ENCODE data around the gene SPINK13. TPM values are rescaled to one million over a fixed set of nuclear protein-coding genes. Genes with fewer than 3 reads are reported as not detected.
A peak's percentile ranks its signal among the peaks of the same experiment; 100 is the strongest.
"Not testable (repeated sequence)": the region's sequence is repeated elsewhere in the genome, so short reads cannot be mapped to it uniquely, and the experiment has no call there.

Gene SPINK13
- total and polyA plus RNA-seq, 2 of the 8 experiments (the other 6 are each of a cell fraction or from before 2014, with no cell fraction given): not detected

DNA sequence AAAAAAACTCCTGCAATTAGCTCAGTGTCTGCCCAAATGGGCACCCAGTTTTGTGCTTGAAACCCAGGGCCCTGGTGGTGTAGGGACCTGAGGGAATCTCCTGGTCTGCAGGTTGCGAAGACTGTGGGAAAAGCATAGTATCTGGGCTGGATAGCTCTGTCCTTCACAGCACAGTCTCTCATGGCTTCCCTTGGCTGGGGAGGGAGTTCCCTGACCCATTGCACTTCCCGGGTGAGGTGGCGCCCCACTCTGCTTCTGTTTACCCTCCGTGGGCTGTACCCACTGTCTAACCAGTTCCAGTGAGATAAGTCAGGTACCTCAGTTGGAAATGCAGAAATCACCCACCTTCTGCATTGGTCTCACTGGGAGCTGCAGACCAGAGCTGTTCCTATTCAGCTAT, 12.7 kb downstream of the SPINK13 start:
- Histone ChIP-seq H4K91ac (replicated peaks; ENCODE audit: insufficient read length, low read length) (peak overlapping the region; percentile 65), H2BK20ac (ENCODE audit: low read length) (0 out of 2 replicates have a peak overlapping the region, but pooled peaks have one; percentile 13), H3K4me2 (ENCODE audit: insufficient read depth in 1 of 2, low read depth in 2 of 2, low read length in 2 of 2) (peak overlapping the region; percentile 7 to 57; a peak in 2 of 4 replicates), H2BK12ac (ENCODE audit: low read depth, low read length) (peak overlapping the region; percentile 68; the same call in 1 of the 2 replicates), H2AFZ (ENCODE audit: low read length) (peak overlapping the region; percentile 76), H3K4me3 (ENCODE audit: extremely low read depth in 1 of 4, insufficient read depth in 2 of 4, low read depth in 3 of 4, low read length in 4 of 4) (peak overlapping the region in 1 of 4 experiments; percentile 15; a peak in 1 of 8 replicates)
- H2BK5ac ChIP-seq (ENCODE audit: low read depth, low read length); H3K79me2 ChIP-seq (ENCODE audit: control insufficient read depth in 1 of 2, insufficient read depth in 2 of 2, low read length in 2 of 2); H3K4me1 ChIP-seq (replicated peaks in 1 of 4; ENCODE audit: control insufficient read depth in 3 of 4, insufficient read depth in 4 of 4, low read length in 3 of 4); DNase-seq (ENCODE audit: low read depth in 1 of 2, low spot score in 2 of 2); H3K56ac ChIP-seq (replicated peaks; ENCODE audit: insufficient read length, low read depth, low read length); H3K23ac ChIP-seq (ENCODE audit: insufficient read length); H2BK15ac ChIP-seq (ENCODE audit: low read length); H2AK5ac ChIP-seq (ENCODE audit: low read depth, low read length); H3K9me3 ChIP-seq (ENCODE audit: insufficient read depth in 2 of 2, low read depth in 1 of 2, low read length in 1 of 2); H3K14ac ChIP-seq (ENCODE audit: insufficient read length); H3K79me1 ChIP-seq (ENCODE audit: low read depth, low read length); FAIRE-seq; H3K9ac ChIP-seq (replicated peaks in 1 of 4; ENCODE audit: extremely low read depth in 1 of 4, low read depth in 3 of 4, low read length in 3 of 4); H4K20me1 ChIP-seq (replicated peaks in 1 of 2; ENCODE audit: control insufficient read depth in 1 of 2, insufficient read depth in 2 of 2, low read length in 2 of 2); H3K4ac ChIP-seq (replicated peaks; ENCODE audit: insufficient read length, low read depth, low read length); H3K36me3 ChIP-seq (ENCODE audit: control insufficient read depth in 2 of 4, insufficient read depth in 4 of 4, low read length in 3 of 4); H3K23me2 ChIP-seq (ENCODE audit: low read depth, low read length); H4K5ac ChIP-seq (ENCODE audit: insufficient read length, low read depth, low read length); H4K8ac ChIP-seq (ENCODE audit: extremely low read depth, insufficient read depth, low read length); H2BK120ac ChIP-seq (replicated peaks; ENCODE audit: low read depth, low read length); H3K27ac ChIP-seq (ENCODE audit: low read depth, low read length); H3K27me3 ChIP-seq (replicated peaks in 1 of 4; ENCODE audit: control insufficient read depth in 3 of 4, extremely low read depth in 1 of 4, insufficient read depth in 3 of 4, low read length in 3 of 4); H3K18ac ChIP-seq (ENCODE audit: extremely low read depth, low read length): not testable (repeated sequence)
- POLR2A ChIA-PET (ENCODE audit: partially characterized antibody): interaction anchor here (0.6 kb wide), 1 partner anchor 412 kb away, joined by 3 read pairs; no protein-coding TSS in a partner anchor
- WGBS, 2 experiments (ENCODE audit: extremely low coverage in 1 of 2, insufficient coverage in 1 of 2, insufficient read length in 1 of 2, insufficient replicate concordance in 2 of 2, low coverage in 1 of 2, low lambda C conversion rate in 2 of 2, missing lambda C conversion rate in 1 of 2): 96% methylated on average over 4 of the region's 4 CpGs; no CpG with 5 or more reads in 1 of the 2 experiments
- CTCF ChIA-PET (ENCODE audit: partially characterized antibody): interaction anchor here (1.7 kb wide), 1 partner anchor 10 kb away, joined by 14 read pairs; no protein-coding TSS in a partner anchor
